ENCODE results near the gene SLC12A7. TPM values are rescaled to one million over a fixed set of nuclear protein-coding genes. Genes with fewer than 3 reads are reported as not detected.

Gene SLC12A7
- total RNA-seq, 4 donors from 2014 or later = 18.8 to 28.7 (median 24.5) TPM

GRCh38 chr5:1041225-1042143 is 70.4 kb downstream of the SLC12A7 start:
- no peaks in the 10 kb centered on the region for H3K9me3 ChIP-seq
- TF ChIP-seq POLR2A (IDR thresholded peaks at IDR 0.05) = no peak
- TF ChIP-seq CTCF (IDR thresholded peaks at IDR 0.05) = no peak
- no peak for TF ChIP-seq EP300 (IDR thresholded peaks at IDR 0.05)
- TF ChIP-seq POLR2AphosphoS5 (IDR thresholded peaks at IDR 0.05) = no peak

GRCh38 chr5:1040571-1040970 is 71.3 kb downstream of the SLC12A7 start:
- WGBS, 2 donors (ENCODE audit: low coverage in 1 of 2) = 94% methylated on average over 2 of the region's 10 CpGs; no CpG with 5 or more reads in 1 of the 2 donors
- H3K4me1 ChIP-seq = no peaks in the 10 kb centered on the region
- H3K27ac ChIP-seq = no peak overlapping the region

More at GRCh38 chr5:1041225-1042143, 70.4 kb downstream of the SLC12A7 start:
- H3K27ac ChIP-seq = no peak overlapping the region
- no peak overlapping the region for H3K4me3 ChIP-seq
- H3K36me3 ChIP-seq = no peaks in the 10 kb centered on the region
- no peak for ATAC-seq
- no peaks in the 10 kb centered on the region for H3K4me1 ChIP-seq
- 81 to 83% methylated on average over 14 to 15 of the region's 15 CpGs for WGBS, 2 donors (ENCODE audit: low coverage in 1 of 2)
- H3K27me3 ChIP-seq = no peaks in the 10 kb centered on the region

GRCh38 chr5:1039706-1040260 is 72.1 kb downstream of the SLC12A7 start:
- H3K4me1 ChIP-seq = no peaks in the 10 kb centered on the region
- H3K9me3 ChIP-seq = no peaks in the 10 kb centered on the region
- 90 to 100% methylated on average over 2 to 7 of the region's 18 CpGs for WGBS, 2 donors (ENCODE audit: low coverage in 1 of 2)
- no peaks in the 10 kb centered on the region for H3K27me3 ChIP-seq
- H3K27ac ChIP-seq = no peak overlapping the region
- ATAC-seq = no peak
- H3K4me3 ChIP-seq = no peak overlapping the region
- TF ChIP-seq EP300 (IDR thresholded peaks at IDR 0.05) = no peak
- no peaks in the 10 kb centered on the region for H3K36me3 ChIP-seq

More at GRCh38 chr5:1040571-1040970, 71.3 kb downstream of the SLC12A7 start:
- Histone ChIP-seq H3K36me3 (no peaks in the 10 kb centered on the region), H3K27me3 (no peaks in the 10 kb centered on the region), H3K4me3 (no peak overlapping the region), H3K9me3 (no peaks in the 10 kb centered on the region)
- TF ChIP-seq POLR2AphosphoS5 (IDR thresholded peaks at IDR 0.05) (no peak), EP300 (IDR thresholded peaks at IDR 0.05) (no peak), POLR2A (IDR thresholded peaks at IDR 0.05) (no peak), CTCF (IDR thresholded peaks at IDR 0.05) (no peak)
- ATAC-seq = no peak

- H3K9me3 ChIP-seq = no peaks in the 10 kb centered on the region
- no peak for ATAC-seq
- 80 to 100% methylated on average over 1 to 2 of the region's 16 CpGs for WGBS, 2 donors (ENCODE audit: low coverage in 1 of 2)
- no peaks in the 10 kb centered on the region for H3K36me3 ChIP-seq
- H3K27ac ChIP-seq = no peak overlapping the region
- no peaks in the 10 kb centered on the region for H3K4me1 ChIP-seq
- H3K4me3 ChIP-seq = no peak overlapping the region
- TF ChIP-seq POLR2A (IDR thresholded peaks at IDR 0.05) (no peak), EP300 (IDR thresholded peaks at IDR 0.05) (no peak), CTCF (IDR thresholded peaks at IDR 0.05) (no peak), POLR2AphosphoS5 (IDR thresholded peaks at IDR 0.05) (no peak)
- H3K27me3 ChIP-seq = no peaks in the 10 kb centered on the region
Observed at GRCh38 chr5:1039210-1039548, 72.7 kb downstream of the SLC12A7 start.

- Histone ChIP-seq H3K27ac (no peak overlapping the region), H3K27me3 (no peaks in the 10 kb centered on the region), H3K4me3 (no peak overlapping the region), H3K4me1 (no peaks in the 10 kb centered on the region), H3K9me3 (no peaks in the 10 kb centered on the region), H3K36me3 (no peaks in the 10 kb centered on the region)
- TF ChIP-seq POLR2AphosphoS5 (IDR thresholded peaks at IDR 0.05) (no peak), EP300 (IDR thresholded peaks at IDR 0.05) (no peak), POLR2A (IDR thresholded peaks at IDR 0.05) (no peak), CTCF (IDR thresholded peaks at IDR 0.05) (no peak)
- no peak for ATAC-seq
- 78 to 89% methylated on average over 4 to 5 of the region's 28 CpGs for WGBS, 2 donors (ENCODE audit: low coverage in 1 of 2)
Observed at GRCh38 chr5:1038417-1039209, 73.2 kb downstream of the SLC12A7 start.
